Esophagus muscularis mucosa (tissue), 4 donors: ENCODE measurements around the gene DNAJC6.

Source experiments
- CTCF ChIP-seq, 3 experiments: fragments of 200-600 bp in 2 of 3; fragments of 450-650 bp in 1 of 3; sonication (generic) in 2 of 3; IDR thresholded peaks; one replicate each; pipeline ENCODE4 v1.5.1; 2017 to 2019; ENCODE audit warnings: antibody characterized with exemption in 3 of 3, mild to moderate bottlenecking in 2 of 3, moderate library complexity in 1 of 3
- EP300 ChIP-seq: sonication (generic); formaldehyde crosslinking; IDR thresholded peaks from one replicate; pipeline ENCODE4 v1.6.1; 2017; ENCODE audit warnings: antibody characterized with exemption
- POLR2A ChIP-seq: fragments of 450-650 bp; IDR thresholded peaks from one replicate; pipeline ENCODE4 v1.6.1; 2017; ENCODE audit warnings: antibody characterized with exemption, moderate library complexity, mild to moderate bottlenecking, low read depth
- POLR2AphosphoS5 ChIP-seq, 2 donors: sonication (generic); formaldehyde crosslinking; IDR thresholded peaks; one replicate each; pipeline ENCODE4 v1.6.1; 2017; ENCODE audit warnings: antibody characterized with exemption in 2 of 2

- TF ChIP-seq POLR2A (no peak), CTCF (IDR thresholded peaks at IDR 0.05) (no peak), EP300 (no peak), POLR2AphosphoS5 (IDR thresholded peaks at IDR 0.05) (no peak)
Observed at GRCh38 chr1:65363484-65363883, 54.1 kb downstream of the DNAJC6 start.
